Liver (tissue), 9 donors: ENCODE measurements around the gene BCR. TPM values are rescaled to one million over a fixed set of nuclear protein-coding genes. Genes with fewer than 3 reads are reported as not detected.

Experiments used
- DNase-seq: peaks from one replicate; pipeline ENCODE4 v3.0.0-alpha.2; 2017; ENCODE audit warnings: low spot score
- H3K27ac ChIP-seq, 2 donors: one replicate each; pipeline ENCODE4 v1.7.0; 2013; ENCODE audit warnings: inconsistent platforms in 2 of 2, low read length in 2 of 2, control low read depth in 1 of 2, low read depth in 1 of 2, mild to moderate bottlenecking in 1 of 2
- H3K27me3 ChIP-seq, 4 donors: one replicate each; pipeline versions ENCODE4 v1.6.1 to v1.7.0; 2013; ENCODE audit warnings: low read length in 3 of 4, inconsistent platforms in 1 of 4, mild to moderate bottlenecking in 1 of 4, moderate library complexity in 1 of 4; ENCODE audit not compliant: control insufficient read depth in 4 of 4, insufficient read depth in 4 of 4
- H3K36me3 ChIP-seq, 4 donors: one replicate each; pipeline versions ENCODE4 v1.6.1 to v1.7.0; 2013; ENCODE audit warnings: low read length in 3 of 4, mild to moderate bottlenecking in 3 of 4, low read depth in 1 of 4, moderate library complexity in 1 of 4; ENCODE audit not compliant: control insufficient read depth in 4 of 4, insufficient read depth in 3 of 4
- H3K4me1 ChIP-seq, 4 donors: one replicate each; pipeline versions ENCODE4 v1.6.1 to v1.7.0; 2013; ENCODE audit warnings: low read length in 3 of 4, mild to moderate bottlenecking in 3 of 4, moderate library complexity in 1 of 4; ENCODE audit not compliant: control insufficient read depth in 4 of 4, insufficient read depth in 4 of 4
- H3K4me3 ChIP-seq, 3 donors: one replicate each; pipeline versions ENCODE4 v1.6.1 to v1.7.0; 2013; ENCODE audit warnings: low read length in 3 of 3, control low read depth in 1 of 3, low read depth in 1 of 3, mild to moderate bottlenecking in 1 of 3
- H3K9ac ChIP-seq, 2 donors: one replicate each; pipeline ENCODE4 v1.7.0; 2013; ENCODE audit warnings: low read length in 2 of 2, mild to moderate bottlenecking in 2 of 2, moderate library complexity in 2 of 2, control low read depth in 1 of 2, low read depth in 1 of 2
- H3K9me3 ChIP-seq, 4 donors: one replicate each; pipeline versions ENCODE4 v1.6.1 to v1.7.0; 2013; ENCODE audit warnings: low read length in 3 of 4; ENCODE audit not compliant: control insufficient read depth in 4 of 4
- CTCF ChIP-seq: fragments of 150-350 bp; IDR thresholded peaks from 2 replicates; pipeline ENCODE4 v1.5.1; 2017; ENCODE audit warnings: improper control_type of control experiment, low read depth, low read length; ENCODE audit not compliant: missing input control
- EGR1 ChIP-seq, 2 donors: IDR thresholded peaks; 2 replicates each; pipeline ENCODE4 v1.6.1; 2016 to 2018; ENCODE audit warnings: antibody characterized with exemption in 2 of 2, low read depth in 2 of 2
- FOXA1 ChIP-seq: IDR thresholded peaks from 2 replicates; pipeline ENCODE4 v1.6.1; 2016; ENCODE audit warnings: antibody characterized with exemption
- FOXA2 ChIP-seq: IDR thresholded peaks from 2 replicates; pipeline ENCODE4 v1.6.1; 2016; ENCODE audit warnings: antibody characterized with exemption
- GABPA ChIP-seq, 2 donors: IDR thresholded peaks in 1 of 2; conservative IDR thresholded peaks in 1 of 2; 2 replicates each; pipeline ENCODE4 v1.6.1; 2016; ENCODE audit warnings: antibody characterized with exemption in 2 of 2, mild to moderate bottlenecking in 1 of 2, moderate library complexity in 1 of 2
- HNF4G ChIP-seq: IDR thresholded peaks from 2 replicates; pipeline ENCODE4 v1.6.1; 2016; ENCODE audit warnings: antibody characterized with exemption
- JUND ChIP-seq, 2 donors: IDR thresholded peaks; 2 replicates each; pipeline ENCODE4 v1.6.1; 2016; ENCODE audit warnings: antibody characterized with exemption in 2 of 2
- NR2F2 ChIP-seq: IDR thresholded peaks from 2 replicates; pipeline ENCODE4 v1.6.1; 2016; ENCODE audit warnings: antibody characterized with exemption
- RAD21 ChIP-seq, 2 donors: IDR thresholded peaks; 2 replicates each; pipeline ENCODE4 v1.6.1; 2016; ENCODE audit warnings: antibody characterized with exemption in 2 of 2, mild to moderate bottlenecking in 2 of 2
- REST ChIP-seq: IDR thresholded peaks from 2 replicates; pipeline ENCODE4 v1.6.1; 2016; ENCODE audit warnings: antibody characterized with exemption, mild to moderate bottlenecking
- RXRA ChIP-seq, 2 donors: IDR thresholded peaks; 2 replicates each; pipeline ENCODE4 v1.6.1; 2017 to 2018; ENCODE audit warnings: antibody characterized with exemption in 2 of 2, mild to moderate bottlenecking in 1 of 2
- SP1 ChIP-seq: IDR thresholded peaks from 2 replicates; pipeline ENCODE4 v1.6.1; 2018; ENCODE audit warnings: antibody characterized with exemption, mild to moderate bottlenecking
- TAF1 ChIP-seq: conservative IDR thresholded peaks from 2 replicates; pipeline ENCODE4 v1.6.1; 2016; ENCODE audit warnings: antibody characterized with exemption, mild to moderate bottlenecking
- YY1 ChIP-seq: IDR thresholded peaks from 2 replicates; pipeline ENCODE4 v1.6.1; 2016; ENCODE audit warnings: antibody characterized with exemption, mild to moderate bottlenecking
- ZBTB33 ChIP-seq: IDR thresholded peaks from 2 replicates; pipeline ENCODE4 v1.6.1; 2016; ENCODE audit warnings: antibody characterized with exemption
- WGBS: extraction: QIAGEN DNeasy Blood & Tissue Kit; methylation state at CpG from one replicate; pipeline ENCODE4 v1.1.7; 2013; 5-methylcytosine and 5-hydroxymethylcytosine counted together
- polyA plus RNA-seq, 2 donors: library from polyadenylated mRNA; stranded (reverse) in 1 of 2; unstranded in 1 of 2; fragments of 200-250 nt in 1 of 2; fragments of >200 nt in 1 of 2; fragmentation: Nextera tagmentation in 1 of 2; extraction: Ambion mirVana in 1 of 2; gene quantifications; one replicate each; pipeline versions ENCODE4 v1.2.1 to v1.2.3, GENCODE V29; 2013 to 2015
- total RNA-seq, 2 donors: library from RNA; depleted of rRNA; stranded (reverse); fragments of >200 nt; gene quantifications; one replicate each; pipeline ENCODE4 v1.2.3, GENCODE V29; 2014
- TF ChIP-seq, protein P1 (sequence below): IDR thresholded peaks from 2 replicates; pipeline ENCODE4 v1.6.1; 2016; ENCODE audit warnings: antibody characterized with exemption
- TF ChIP-seq, protein P2 (sequence below): IDR thresholded peaks from 2 replicates; pipeline ENCODE4 v1.6.1; 2016; ENCODE audit warnings: antibody characterized with exemption
- donor health status: healthy.
- donor health status: healthy.
- donor health status: healthy.
- donor health status: healthy.
- donor health status: healthy.

BCR gene
- total and polyA plus RNA-seq, 4 donors: 7.4 to 35.6 (median 18.3) TPM

- Histone ChIP-seq H3K9me3 (no peaks in the 10 kb centered on the region), H3K36me3 (no peaks in the 10 kb centered on the region), H3K4me1 (no peaks in the 10 kb centered on the region), H3K4me3 (no peak overlapping the region), H3K9ac (no peak overlapping the region), H3K27me3 (no peaks in the 10 kb centered on the region), H3K27ac (no peak overlapping the region)
- TF ChIP-seq RAD21 (IDR thresholded peaks at IDR 0.05) (no peak), NR2F2 (no peak)
- 99% methylated on average over 2 of the region's 2 CpGs for WGBS
- DNase-seq: no peak
Measured at GRCh38 chr22:23239429-23239828, 59.1 kb downstream of the BCR start.

- WGBS: 78% methylated on average over 13 of the region's 13 CpGs
- no peaks in the 10 kb centered on the region for H3K9me3 ChIP-seq
- TF ChIP-seq SP1 (no peak), HNF4G (no peak), NR2F2 (no peak), REST (no peak), FOXA1 (no peak), JUND (IDR thresholded peaks at IDR 0.05) (no peak), RXRA (IDR thresholded peaks at IDR 0.05) (no peak), TAF1 (no peak), ZBTB33 (no peak), RAD21 (IDR thresholded peaks at IDR 0.05) (peak; percentile 44 to 71), CTCF (peak; percentile 29), YY1 (no peak), EGR1 (IDR thresholded peaks at IDR 0.05; ENCODE audit: low read depth in 2 of 2) (no peak), GABPA (IDR thresholded peaks at IDR 0.05 in 1 of 2, conservative IDR thresholded peaks at IDR 0.05 in 1 of 2) (no peak), FOXA2 (no peak)
- TF ChIP-seq, protein P1, sequence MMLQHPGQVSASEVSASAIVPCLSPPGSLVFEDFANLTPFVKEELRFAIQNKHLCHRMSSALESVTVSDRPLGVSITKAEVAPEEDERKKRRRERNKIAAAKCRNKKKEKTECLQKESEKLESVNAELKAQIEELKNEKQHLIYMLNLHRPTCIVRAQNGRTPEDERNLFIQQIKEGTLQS: no peak
- TF ChIP-seq, protein P2, sequence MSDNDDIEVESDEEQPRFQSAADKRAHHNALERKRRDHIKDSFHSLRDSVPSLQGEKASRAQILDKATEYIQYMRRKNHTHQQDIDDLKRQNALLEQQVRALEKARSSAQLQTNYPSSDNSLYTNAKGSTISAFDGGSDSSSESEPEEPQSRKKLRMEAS: no peak
- H3K36me3 ChIP-seq: no peaks in the 10 kb centered on the region
- DNase-seq: no peak
- no peak overlapping the region for H3K27ac ChIP-seq
- no peak overlapping the region for H3K9ac ChIP-seq
- H3K4me1 ChIP-seq: no peaks in the 10 kb centered on the region
- no peaks in the 10 kb centered on the region for H3K27me3 ChIP-seq
- no peak overlapping the region for H3K4me3 ChIP-seq
Measured at GRCh38 chr22:23240639-23241389, 60.5 kb downstream of the BCR start.
